Neutrophil (primary cell): ENCODE data around the gene GPR153.

ENCODE experiments used
- H3K27ac ChIP-seq: fragments of 200-600 bp; sonication (generic); 2 replicates; pipeline ENCODE4 v1.5.1; 2016; ENCODE audit warnings: mild to moderate bottlenecking, moderate library complexity
- H3K27me3 ChIP-seq: fragments of 200-600 bp; sonication (generic); 2 replicates; pipeline ENCODE4 v1.6.0; 2016; ENCODE audit warnings: mild to moderate bottlenecking
- H3K36me3 ChIP-seq: fragments of 200-600 bp; sonication (generic); 2 replicates; pipeline ENCODE4 v1.5.1; 2017
- H3K4me1 ChIP-seq, 2 experiments: fragments of 200-600 bp in 1 of 2; sonication (generic) in 1 of 2; 1 replicate in 1 of 2; 2 replicates in 1 of 2; pipeline versions ENCODE4 v1.5.1 to v1.6.1; 2013 to 2016; ENCODE audit warnings: low read depth in 1 of 2, low read length in 1 of 2, mild to moderate bottlenecking in 1 of 2, moderate library complexity in 1 of 2; ENCODE audit not compliant: control insufficient read depth in 1 of 2, insufficient read depth in 1 of 2
- H3K4me3 ChIP-seq, 2 experiments: fragments of 200-600 bp in 1 of 2; sonication (generic) in 1 of 2; 1 replicate in 1 of 2; 2 replicates in 1 of 2; pipeline ENCODE4 v1.5.1; 2013 to 2016; ENCODE audit warnings: low read depth in 1 of 2, low read length in 1 of 2, mild to moderate bottlenecking in 1 of 2, moderate library complexity in 1 of 2
- H3K9me3 ChIP-seq: fragments of 200-600 bp; sonication (generic); 2 replicates; pipeline ENCODE4 v1.5.1; 2016
- CTCF ChIP-seq: fragments of 200-600 bp; sonication (generic); IDR thresholded peaks from 2 replicates; pipeline ENCODE4 v1.5.1; 2016; ENCODE audit warnings: antibody characterized with exemption

GPR153 gene

DNA sequence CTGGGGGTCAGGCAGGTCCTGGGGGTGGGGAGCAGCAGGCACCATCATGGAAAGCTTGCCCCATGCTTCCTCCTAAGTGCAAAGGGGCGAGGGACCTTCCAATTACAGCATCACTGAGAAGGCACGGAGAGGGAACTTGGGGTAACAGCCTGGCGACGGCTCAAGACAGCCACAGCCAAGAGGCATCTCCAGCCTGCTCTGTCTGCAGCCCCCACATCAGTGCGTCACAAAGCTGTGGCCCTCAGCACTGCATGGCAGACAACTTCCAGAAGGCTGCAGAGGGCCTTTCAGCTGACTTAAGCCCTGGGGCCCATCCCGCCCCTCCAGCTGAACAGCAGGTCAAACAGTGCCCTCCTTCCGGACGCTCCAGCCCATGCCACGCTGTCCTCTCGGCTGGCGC, 13.2 kb upstream of the GPR153 start:
- Histone ChIP-seq H3K27me3 (no peaks in the 10 kb centered on the region), H3K4me3 (no peak overlapping the region), H3K9me3 (no peaks in the 10 kb centered on the region), H3K27ac (no peak overlapping the region), H3K4me1 (no peaks in the 10 kb centered on the region), H3K36me3 (no peaks in the 10 kb centered on the region)
- TF ChIP-seq CTCF: no peak

- H3K27ac ChIP-seq: no peak overlapping the region
- H3K4me3 ChIP-seq: no peak overlapping the region
- no peaks in the 10 kb centered on the region for H3K36me3 ChIP-seq
- H3K27me3 ChIP-seq: no peaks in the 10 kb centered on the region
- no peaks in the 10 kb centered on the region for H3K4me1 ChIP-seq
- no peak for TF ChIP-seq CTCF
- no peaks in the 10 kb centered on the region for H3K9me3 ChIP-seq
These were observed 12.5 kb upstream of the GPR153 start for GRCh38 chr1:6273380-6273891.

DNA sequence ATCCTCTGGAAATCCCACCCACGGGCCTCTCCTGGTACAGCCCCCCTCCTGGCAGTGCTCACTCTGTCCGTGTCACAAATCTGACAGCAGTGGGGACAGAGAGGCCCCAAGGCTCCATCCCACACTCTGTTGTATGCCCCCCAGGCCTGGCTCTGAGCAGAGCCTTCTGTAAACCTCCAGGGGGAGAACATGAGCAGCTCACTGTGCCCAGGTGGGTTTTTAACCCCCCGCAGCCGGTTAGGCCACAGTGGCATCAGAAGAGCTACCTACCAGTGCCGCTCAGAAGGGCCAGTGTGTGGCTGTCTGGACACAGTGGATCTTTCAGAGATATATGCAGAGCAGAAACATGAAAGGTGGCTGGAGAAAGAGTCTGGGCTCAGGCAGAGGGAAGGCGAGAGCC, 12.0 kb upstream of the GPR153 start:
- no peaks in the 10 kb centered on the region for H3K27me3 ChIP-seq
- no peak overlapping the region for H3K27ac ChIP-seq
- H3K4me1 ChIP-seq: no peaks in the 10 kb centered on the region
- H3K36me3 ChIP-seq: no peaks in the 10 kb centered on the region
- TF ChIP-seq CTCF: no peak
- no peaks in the 10 kb centered on the region for H3K9me3 ChIP-seq
- H3K4me3 ChIP-seq: no peak overlapping the region

DNA sequence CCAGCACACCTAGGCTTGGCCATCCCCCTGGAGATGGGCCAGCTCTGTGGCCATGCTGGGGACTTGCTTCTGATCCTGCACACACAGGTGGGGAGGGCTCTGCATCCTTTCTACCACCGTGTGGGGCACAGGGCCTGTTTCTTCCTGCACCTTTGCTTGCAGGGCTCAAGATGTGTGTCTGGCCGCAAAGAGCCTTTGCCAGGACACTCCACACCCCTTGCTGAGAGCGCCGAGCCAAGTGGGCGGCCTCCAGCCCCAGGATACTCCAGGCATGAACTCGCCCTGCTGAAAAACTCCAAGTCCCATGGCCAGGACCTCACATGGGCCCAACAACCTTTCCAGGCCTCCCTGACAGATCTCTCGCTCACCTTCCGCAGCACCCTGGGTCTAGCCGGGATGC, 11.6 kb upstream of the GPR153 start:
- Histone ChIP-seq H3K27ac (no peak overlapping the region), H3K4me3 (no peak overlapping the region), H3K36me3 (no peaks in the 10 kb centered on the region), H3K4me1 (no peaks in the 10 kb centered on the region), H3K27me3 (no peaks in the 10 kb centered on the region), H3K9me3 (no peaks in the 10 kb centered on the region)
- TF ChIP-seq CTCF: no peak

- no peak overlapping the region for H3K4me3 ChIP-seq
- H3K27me3 ChIP-seq: no peaks in the 10 kb centered on the region
- no peaks in the 10 kb centered on the region for H3K4me1 ChIP-seq
- no peaks in the 10 kb centered on the region for H3K9me3 ChIP-seq
- no peaks in the 10 kb centered on the region for H3K36me3 ChIP-seq
- TF ChIP-seq CTCF: no peak
- no peak overlapping the region for H3K27ac ChIP-seq
These were observed 10.7 kb upstream of the GPR153 start for GRCh38 chr1:6271554-6271953.

DNA sequence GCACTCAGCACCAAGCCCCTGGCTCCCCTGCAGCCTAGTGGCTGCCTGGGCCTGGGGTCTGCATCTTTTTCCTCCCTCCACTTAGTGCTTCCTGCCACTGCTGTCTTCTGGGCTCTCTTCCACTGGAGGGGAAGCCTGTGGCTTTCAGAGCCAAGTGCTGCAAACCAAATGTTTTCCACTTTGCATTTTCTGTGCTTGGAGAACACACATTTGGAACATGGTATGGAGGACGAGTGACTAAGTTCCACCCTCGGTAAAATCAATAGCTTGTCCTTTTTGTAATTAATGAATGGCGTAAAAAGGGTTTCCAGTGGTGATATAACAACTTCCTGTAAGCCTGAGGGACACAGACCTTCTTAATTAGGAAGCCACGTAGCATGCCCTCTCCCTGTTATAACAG, 10.1 kb upstream of the GPR153 start:
- H3K27me3 ChIP-seq: no peaks in the 10 kb centered on the region
- H3K4me3 ChIP-seq: no peak overlapping the region
- no peaks in the 10 kb centered on the region for H3K9me3 ChIP-seq
- TF ChIP-seq CTCF: no peak
- H3K36me3 ChIP-seq: no peaks in the 10 kb centered on the region
- H3K4me1 ChIP-seq: no peaks in the 10 kb centered on the region
- H3K27ac ChIP-seq: no peak overlapping the region
